Activated T-cell treated with anti-CD3 and anti-CD28 coated beads, Interleukin-2, amount 50 U/mL, for 24 hours (primary cell): Measurements from ENCODE around the gene TAS1R3.

Experiments
- DNase-seq: peaks from one replicate; pipeline ENCODE4 v3.0.0-alpha.2; 2020
- H3K27ac Mint-ChIP-seq: 2 replicates; pipeline ENCODE4 v1.8.0; 2020; ENCODE audit warnings: mild to moderate bottlenecking, mixed read lengths
- H3K27me3 Mint-ChIP-seq: 2 replicates; pipeline ENCODE4 v1.8.0; 2020; ENCODE audit warnings: mixed read lengths
- H3K36me3 Mint-ChIP-seq: 2 replicates; pipeline ENCODE4 v1.8.0; 2020; ENCODE audit warnings: low read depth, mixed read lengths
- H3K4me1 Mint-ChIP-seq: 2 replicates; pipeline ENCODE4 v1.8.0; 2020; ENCODE audit warnings: low read depth, mixed read lengths
- H3K4me3 Mint-ChIP-seq: 2 replicates; pipeline ENCODE4 v1.8.0; 2020; ENCODE audit warnings: mild to moderate bottlenecking, moderate library complexity, mixed read lengths
- H3K9me3 Mint-ChIP-seq: 2 replicates; pipeline ENCODE4 v1.8.0; 2020; ENCODE audit warnings: mixed read lengths

Gene TAS1R3

DNA sequence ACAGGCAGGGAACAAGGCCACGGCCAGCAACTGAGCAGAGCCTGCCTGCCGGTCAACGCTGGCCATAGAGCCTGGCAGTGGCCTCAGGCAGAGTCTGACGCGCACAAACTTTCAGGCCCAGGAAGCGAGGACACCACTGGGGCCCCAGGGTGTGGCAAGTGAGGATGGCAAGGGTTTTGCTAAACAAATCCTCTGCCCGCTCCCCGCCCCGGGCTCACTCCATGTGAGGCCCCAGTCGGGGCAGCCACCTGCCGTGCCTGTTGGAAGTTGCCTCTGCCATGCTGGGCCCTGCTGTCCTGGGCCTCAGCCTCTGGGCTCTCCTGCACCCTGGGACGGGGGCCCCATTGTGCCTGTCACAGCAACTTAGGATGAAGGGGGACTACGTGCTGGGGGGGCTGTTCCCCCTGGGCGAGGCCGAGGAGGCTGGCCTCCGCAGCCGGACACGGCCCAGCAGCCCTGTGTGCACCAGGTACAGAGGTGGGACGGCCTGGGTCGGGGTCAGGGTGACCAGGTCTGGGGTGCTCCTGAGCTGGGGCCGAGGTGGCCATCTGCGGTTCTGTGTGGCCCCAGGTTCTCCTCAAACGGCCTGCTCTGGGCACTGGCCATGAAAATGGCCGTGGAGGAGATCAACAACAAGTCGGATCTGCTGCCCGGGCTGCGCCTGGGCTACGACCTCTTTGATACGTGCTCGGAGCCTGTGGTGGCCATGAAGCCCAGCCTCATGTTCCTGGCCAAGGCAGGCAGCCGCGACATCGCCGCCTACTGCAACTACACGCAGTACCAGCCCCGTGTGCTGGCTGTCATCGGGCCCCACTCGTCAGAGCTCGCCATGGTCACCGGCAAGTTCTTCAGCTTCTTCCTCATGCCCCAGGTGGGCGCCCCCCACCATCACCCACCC is at the start of gene TAS1R3:
Gene TAS1R3 (plus strand): TSS at position 213 of the 898 bp plus-strand sequence. CDS start 66 bp downstream, at position 279.
- DNase-seq: no peak
- H3K36me3 Mint-ChIP-seq: peaks cover 15% of the 10 kb centered on the region

DNA sequence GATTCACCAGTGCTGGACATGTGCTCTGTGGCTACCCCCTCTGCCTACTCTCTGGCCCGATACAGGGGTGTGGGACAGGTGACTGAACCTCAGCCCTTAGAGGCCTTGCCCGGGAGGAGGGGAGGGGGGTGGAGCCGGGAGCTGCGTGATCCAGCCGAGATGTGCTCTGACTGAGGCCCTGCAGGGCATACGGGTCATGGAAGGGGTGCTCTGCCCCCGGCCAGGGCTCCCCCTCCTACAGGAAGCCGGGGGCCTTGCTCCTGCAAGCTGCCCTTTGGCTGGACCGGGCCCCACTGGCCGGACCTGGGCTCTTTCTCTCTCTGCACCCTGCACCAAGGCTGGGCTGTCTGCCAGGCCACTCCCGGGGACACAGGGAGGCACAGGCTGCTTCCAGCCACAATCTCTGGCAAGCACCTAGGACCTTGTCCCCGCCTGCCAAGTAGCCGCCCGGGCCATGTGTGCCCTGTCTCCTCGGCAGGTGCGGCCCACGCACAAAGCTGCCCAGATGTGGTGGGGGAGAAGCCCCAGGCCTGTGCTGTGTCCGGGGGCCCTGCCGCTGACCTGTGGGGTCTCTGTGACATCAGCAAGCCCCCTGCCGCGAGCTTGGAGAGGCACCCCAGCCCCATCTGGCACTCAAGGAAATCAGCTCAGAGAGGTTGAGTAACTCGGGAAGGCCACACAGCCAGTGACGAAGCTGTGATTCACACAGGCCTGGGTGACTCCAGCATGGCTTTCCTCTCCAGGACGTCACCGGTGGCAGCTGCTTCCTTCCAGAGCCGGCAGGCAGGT is 49.4 kb upstream of the TAS1R3 start:
- Mint-ChIP-seq H3K4me3 (no peak overlapping the region), H3K9me3 (no peaks in the 10 kb centered on the region), H3K27ac (no peak overlapping the region), H3K36me3 (no peaks in the 10 kb centered on the region), H3K4me1 (peaks cover 5% of the 10 kb centered on the region), H3K27me3 (no peaks in the 10 kb centered on the region)
- no peak for DNase-seq

More for the DNA sequence above, at the start of gene TAS1R3:
- no peak within 1 kb of the TSS for H3K4me3 Mint-ChIP-seq
- H3K27ac Mint-ChIP-seq: no peak within 1 kb of the TSS
- H3K4me1 Mint-ChIP-seq: peaks cover 4% of the 10 kb centered on the region
- no peaks in the 10 kb centered on the region for H3K27me3 Mint-ChIP-seq
- no peaks in the 10 kb centered on the region for H3K9me3 Mint-ChIP-seq

DNA sequence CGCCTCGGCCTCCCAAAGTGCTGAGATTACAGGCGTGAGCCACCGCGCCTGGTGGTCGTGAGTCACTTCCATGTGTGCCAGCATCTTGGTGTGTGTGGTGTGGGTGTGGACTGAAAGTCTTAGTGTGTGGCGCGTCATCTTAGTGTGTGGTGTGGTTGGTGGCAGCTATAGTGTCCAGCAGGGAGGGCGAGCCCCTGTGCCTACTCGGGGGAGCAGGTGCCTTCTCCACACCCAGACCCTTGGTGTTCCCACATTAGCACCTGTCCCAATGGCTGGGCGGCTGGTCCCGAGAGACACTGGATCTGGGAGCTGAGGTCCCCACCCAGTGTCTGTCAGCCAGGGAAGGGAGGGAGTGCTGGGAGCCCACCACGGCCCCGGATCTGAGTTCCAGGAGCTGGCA is 48.1 kb upstream of the TAS1R3 start:
- Mint-ChIP-seq H3K4me3 (no peak overlapping the region), H3K9me3 (no peaks in the 10 kb centered on the region), H3K4me1 (peaks cover 5% of the 10 kb centered on the region), H3K27me3 (no peaks in the 10 kb centered on the region), H3K27ac (no peak overlapping the region), H3K36me3 (no peaks in the 10 kb centered on the region)
- no peak for DNase-seq

DNA sequence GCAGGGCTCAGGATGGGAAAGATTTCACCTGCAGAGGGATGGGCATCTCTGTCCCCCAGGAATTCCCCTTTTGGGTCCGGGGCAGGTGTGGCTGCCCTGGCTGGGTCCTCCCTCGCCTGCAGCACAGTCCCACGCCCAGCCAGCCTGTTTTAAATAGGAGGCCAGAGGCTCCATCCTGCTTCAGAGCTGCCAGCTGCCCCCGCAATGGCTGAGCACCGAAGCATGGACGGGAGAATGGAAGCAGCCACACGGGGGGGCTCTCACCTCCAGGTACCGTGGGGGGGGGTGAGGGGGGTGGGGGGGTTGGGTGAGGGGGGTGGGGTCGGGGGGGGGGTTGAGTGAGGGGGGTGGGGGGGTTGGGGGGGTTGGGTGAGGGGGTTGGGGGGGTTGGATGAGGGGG is 47.3 kb upstream of the TAS1R3 start:
- H3K9me3 Mint-ChIP-seq: no peaks in the 10 kb centered on the region
- no peak for DNase-seq
- H3K27ac Mint-ChIP-seq: no peak overlapping the region
- no peak overlapping the region for H3K4me3 Mint-ChIP-seq
- no peaks in the 10 kb centered on the region for H3K36me3 Mint-ChIP-seq
- H3K4me1 Mint-ChIP-seq: peaks cover 5% of the 10 kb centered on the region
- H3K27me3 Mint-ChIP-seq: no peaks in the 10 kb centered on the region

DNA sequence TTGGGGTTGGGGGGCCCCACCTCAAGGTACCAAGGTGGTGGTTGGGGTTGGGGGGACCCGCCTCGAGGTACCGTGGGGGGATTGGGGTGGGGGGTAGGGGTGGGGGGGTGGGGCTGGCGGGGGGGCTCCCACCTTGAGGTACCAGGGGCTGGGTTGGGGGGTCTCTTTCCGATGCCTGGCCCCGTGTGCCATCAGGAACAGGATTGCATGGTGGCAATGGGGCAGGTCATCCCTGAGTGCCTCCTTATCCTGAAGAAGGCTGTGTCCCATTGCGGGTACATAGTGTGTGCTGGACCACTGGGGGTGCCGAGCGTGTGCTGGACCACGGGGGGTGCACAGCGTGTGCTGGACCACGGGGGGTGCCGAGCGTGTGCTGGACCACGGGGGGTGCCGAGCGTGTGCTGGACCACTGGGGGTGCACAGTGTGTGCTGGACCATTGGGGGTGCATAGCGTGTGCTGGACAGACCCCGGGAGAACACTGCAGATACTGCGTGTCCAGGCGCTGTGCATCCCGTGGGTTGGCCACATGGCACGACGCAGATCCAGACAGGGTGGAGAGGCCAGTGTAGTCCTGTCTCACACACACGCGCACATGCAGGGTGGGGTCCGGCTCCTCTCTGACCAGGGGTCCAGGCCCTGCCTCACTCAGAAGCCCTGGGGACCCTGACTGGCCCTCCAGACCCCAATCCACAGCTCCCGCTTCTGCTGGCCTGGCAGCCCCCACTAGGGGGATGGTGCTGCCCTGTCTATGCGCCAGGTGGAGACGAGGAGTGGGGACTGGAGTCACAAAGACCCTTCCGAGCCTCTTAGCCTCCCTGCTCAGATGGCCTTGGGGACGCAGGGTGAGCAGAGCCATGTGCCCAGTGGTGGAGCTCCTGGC is 46.6 kb upstream of the TAS1R3 start:
- no peaks in the 10 kb centered on the region for H3K9me3 Mint-ChIP-seq
- H3K4me1 Mint-ChIP-seq: peaks cover 5% of the 10 kb centered on the region
- DNase-seq: no peak
- H3K27me3 Mint-ChIP-seq: no peaks in the 10 kb centered on the region
- H3K27ac Mint-ChIP-seq: no peak overlapping the region
- H3K4me3 Mint-ChIP-seq: no peak overlapping the region
- H3K36me3 Mint-ChIP-seq: no peaks in the 10 kb centered on the region

DNA sequence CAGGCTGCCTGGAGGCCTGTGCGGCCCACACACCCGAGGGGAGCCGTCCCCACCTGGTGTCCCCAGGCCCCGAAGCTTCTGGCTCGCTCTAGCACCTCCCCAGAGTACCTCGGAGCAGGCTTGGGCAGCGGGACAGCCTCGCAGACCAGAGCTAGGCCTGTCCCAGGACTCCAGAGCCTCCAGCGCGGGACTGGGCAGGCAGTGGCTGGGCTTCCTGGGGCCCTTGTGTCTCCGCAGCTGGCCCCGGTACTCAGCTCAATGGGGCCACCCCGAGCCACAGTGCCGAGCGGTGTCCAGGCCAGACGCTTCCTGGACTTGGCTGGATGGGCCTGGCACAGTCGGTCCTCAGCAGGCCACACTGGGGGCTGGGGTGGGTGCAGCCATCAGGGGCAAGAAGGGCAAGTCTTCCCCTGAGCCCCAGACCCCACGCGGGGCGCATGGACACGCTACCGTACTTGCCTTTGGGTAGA is 45.9 kb upstream of the TAS1R3 start:
- Mint-ChIP-seq H3K4me3 (no peak overlapping the region), H3K4me1 (peaks cover 5% of the 10 kb centered on the region), H3K36me3 (no peaks in the 10 kb centered on the region), H3K27me3 (no peaks in the 10 kb centered on the region), H3K27ac (no peak overlapping the region), H3K9me3 (no peaks in the 10 kb centered on the region)
- DNase-seq: no peak

DNA sequence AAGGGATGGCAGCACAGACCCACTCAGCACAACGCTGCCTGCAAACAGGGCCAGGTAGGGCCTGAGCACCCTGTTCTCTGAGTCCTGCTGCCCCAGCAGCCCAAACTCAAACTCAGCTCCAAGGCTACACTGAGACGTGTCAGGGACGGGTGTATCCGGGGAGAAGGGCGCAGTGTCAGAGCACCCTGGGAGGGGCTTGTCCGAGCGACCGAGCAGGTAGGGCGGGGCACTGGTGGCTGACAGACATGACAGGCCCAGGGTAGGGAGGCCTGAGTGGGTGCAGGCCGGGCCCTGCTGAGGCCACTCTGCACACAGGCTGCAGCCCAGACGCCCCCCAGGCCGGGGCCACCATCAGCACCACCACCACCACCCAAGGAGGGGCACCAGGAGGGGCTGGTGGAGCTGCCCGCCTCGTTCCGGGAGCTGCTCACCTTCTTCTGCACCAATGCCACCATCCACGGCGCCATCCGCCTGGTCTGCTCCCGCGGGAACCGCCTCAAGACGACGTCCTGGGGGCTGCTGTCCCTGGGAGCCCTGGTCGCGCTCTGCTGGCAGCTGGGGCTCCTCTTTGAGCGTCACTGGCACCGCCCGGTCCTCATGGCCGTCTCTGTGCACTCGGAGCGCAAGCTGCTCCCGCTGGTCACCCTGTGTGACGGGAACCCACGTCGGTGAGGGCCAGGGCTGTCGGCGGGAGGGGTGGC is 45.3 kb upstream of the TAS1R3 start:
- H3K9me3 Mint-ChIP-seq: no peaks in the 10 kb centered on the region
- H3K4me1 Mint-ChIP-seq: peaks cover 5% of the 10 kb centered on the region
- no peaks in the 10 kb centered on the region for H3K27me3 Mint-ChIP-seq
- no peak for DNase-seq
- no peak overlapping the region for H3K4me3 Mint-ChIP-seq
- H3K27ac Mint-ChIP-seq: no peak overlapping the region
- H3K36me3 Mint-ChIP-seq: no peaks in the 10 kb centered on the region

DNA sequence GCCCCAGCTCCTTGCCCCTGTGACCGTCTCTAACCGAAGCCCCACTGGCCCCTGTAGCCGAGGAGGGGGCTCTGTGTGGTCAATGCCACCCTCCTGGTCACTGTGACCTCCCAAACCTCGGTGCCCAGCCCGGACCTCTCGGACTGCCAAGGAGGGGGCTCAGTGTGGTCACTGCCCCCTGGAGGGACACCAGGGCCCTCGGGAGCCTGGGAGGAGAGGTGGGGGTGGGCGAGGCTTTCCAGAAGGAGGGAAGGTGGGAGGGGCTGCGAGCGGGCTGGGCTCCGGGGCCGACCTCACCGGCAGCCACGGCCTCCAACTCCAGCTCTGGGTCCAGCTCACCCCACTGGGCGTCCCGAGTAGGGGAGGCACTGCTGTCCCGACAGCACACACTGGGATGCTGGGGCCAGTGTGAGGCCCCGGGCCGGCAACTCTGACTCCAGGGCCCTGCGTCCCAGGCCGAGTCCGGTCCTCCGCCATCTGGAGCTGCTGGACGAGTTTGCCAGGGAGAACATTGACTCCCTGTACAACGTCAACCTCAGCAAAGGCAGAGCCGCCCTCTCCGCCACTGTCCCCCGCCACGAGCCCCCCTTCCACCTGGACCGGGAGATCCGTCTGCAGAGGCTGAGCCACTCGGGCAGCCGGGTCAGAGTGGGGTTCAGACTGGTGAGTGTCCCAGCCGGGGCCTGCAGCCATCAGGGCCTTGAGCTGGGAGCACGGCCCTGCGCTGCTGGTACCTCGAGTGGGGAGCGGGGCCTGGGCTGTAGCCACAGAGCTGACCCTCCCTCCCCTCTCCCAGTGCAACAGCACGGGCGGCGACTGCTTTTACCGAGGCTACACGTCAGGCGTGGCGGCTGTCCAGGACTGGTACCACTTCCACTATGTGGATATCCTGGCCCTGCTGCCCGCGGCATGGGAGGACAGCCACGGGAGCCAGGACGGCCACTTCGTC is 44.5 kb upstream of the TAS1R3 start:
- no peak for DNase-seq
- Mint-ChIP-seq H3K27ac (no peak overlapping the region), H3K27me3 (no peaks in the 10 kb centered on the region), H3K4me1 (peaks cover 5% of the 10 kb centered on the region), H3K36me3 (no peaks in the 10 kb centered on the region), H3K4me3 (no peak overlapping the region), H3K9me3 (no peaks in the 10 kb centered on the region)

DNA sequence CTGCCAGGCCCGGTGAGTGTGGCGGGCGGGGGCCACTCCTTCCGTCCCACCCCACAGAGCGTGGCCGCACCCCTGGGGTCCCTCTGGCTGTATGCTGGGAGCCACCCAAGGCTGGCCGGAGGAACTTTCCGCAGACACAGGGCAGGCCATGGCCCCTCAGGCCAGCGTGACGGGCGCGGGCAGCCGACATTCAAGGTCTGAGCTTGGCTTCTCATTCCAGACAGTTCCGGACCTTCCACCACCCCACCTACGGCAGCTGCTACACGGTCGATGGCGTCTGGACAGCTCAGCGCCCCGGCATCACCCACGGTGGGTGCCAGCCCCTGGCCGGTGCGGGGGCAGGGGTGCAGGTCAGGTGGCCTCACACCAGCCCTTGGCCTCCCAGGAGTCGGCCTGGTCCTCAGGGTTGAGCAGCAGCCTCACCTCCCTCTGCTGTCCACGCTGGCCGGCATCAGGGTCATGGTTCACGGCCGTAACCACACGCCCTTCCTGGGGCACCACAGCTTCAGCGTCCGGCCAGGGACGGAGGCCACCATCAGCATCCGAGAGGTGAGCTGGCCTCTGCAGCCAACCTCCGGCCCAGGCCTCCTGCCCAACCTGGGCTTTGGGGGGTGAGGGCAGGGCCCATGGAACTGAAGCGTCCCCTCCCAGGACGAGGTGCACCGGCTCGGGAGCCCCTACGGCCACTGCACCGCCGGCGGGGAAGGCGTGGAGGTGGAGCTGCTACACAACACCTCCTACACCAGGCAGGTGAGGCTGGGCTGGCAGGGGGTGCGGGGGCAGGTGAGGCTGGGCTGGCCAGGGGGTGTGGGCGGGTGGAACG is 43.6 kb upstream of the TAS1R3 start:
- Mint-ChIP-seq H3K9me3 (no peaks in the 10 kb centered on the region), H3K27ac (no peak overlapping the region), H3K36me3 (no peaks in the 10 kb centered on the region), H3K27me3 (no peaks in the 10 kb centered on the region), H3K4me1 (peaks cover 5% of the 10 kb centered on the region), H3K4me3 (no peak overlapping the region)
- no peak for DNase-seq

DNA sequence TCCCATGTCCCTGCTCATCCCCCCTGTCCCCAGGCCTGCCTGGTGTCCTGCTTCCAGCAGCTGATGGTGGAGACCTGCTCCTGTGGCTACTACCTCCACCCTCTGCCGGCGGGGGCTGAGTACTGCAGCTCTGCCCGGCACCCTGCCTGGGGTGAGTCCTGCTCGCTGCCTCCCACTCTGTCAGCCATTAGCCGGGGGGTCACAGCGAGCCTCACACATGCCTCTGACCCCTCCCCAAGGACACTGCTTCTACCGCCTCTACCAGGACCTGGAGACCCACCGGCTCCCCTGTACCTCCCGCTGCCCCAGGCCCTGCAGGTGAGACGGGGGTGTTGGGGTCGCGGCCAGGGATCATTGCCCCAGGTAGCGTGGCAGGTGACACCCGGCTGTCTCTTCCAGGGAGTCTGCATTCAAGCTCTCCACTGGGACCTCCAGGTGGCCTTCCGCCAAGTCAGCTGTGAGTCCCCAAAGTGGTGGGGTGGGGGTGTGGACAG is 40.8 kb upstream of the TAS1R3 start:
- no peak overlapping the region for H3K4me3 Mint-ChIP-seq
- no peaks in the 10 kb centered on the region for H3K9me3 Mint-ChIP-seq
- peak; percentile 72 for DNase-seq
- H3K27ac Mint-ChIP-seq: peak overlapping the region; percentile 11
- no peaks in the 10 kb centered on the region for H3K4me1 Mint-ChIP-seq
- no peaks in the 10 kb centered on the region for H3K27me3 Mint-ChIP-seq
- H3K36me3 Mint-ChIP-seq: peaks cover 4% of the 10 kb centered on the region

DNA sequence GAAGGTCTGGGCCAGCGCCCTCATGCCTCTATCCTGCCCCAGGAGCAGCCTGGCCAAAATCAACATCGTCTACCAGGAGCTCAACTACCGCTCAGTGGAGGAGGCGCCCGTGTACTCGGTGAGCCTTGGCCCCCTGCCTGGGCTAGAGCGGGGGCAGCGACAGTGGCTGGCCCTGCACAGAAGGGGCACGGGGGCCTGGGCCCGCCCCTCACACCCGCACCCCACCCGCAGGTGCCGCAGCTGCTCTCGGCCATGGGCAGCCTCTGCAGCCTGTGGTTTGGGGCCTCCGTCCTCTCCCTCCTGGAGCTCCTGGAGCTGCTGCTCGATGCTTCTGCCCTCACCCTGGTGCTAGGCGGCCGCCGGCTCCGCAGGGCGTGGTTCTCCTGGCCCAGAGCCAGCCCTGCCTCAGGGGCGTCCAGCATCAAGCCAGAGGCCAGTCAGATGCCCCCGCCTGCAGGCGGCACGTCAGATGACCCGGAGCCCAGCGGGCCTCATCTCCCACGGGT is 40.0 kb upstream of the TAS1R3 start:
- no peak for DNase-seq
- Mint-ChIP-seq H3K27me3 (no peaks in the 10 kb centered on the region), H3K4me3 (no peak overlapping the region), H3K27ac (no peak overlapping the region), H3K36me3 (peaks cover 6% of the 10 kb centered on the region), H3K4me1 (no peaks in the 10 kb centered on the region), H3K9me3 (no peaks in the 10 kb centered on the region)
